Thyroid gland (tissue), 4 donors: ENCODE measurements around the gene CRPPA. TPM values are rescaled to one million over a fixed set of nuclear protein-coding genes. Genes with fewer than 3 reads are reported as not detected.
"Not testable (repeated sequence)": the region's sequence is repeated elsewhere in the genome, so short reads cannot be mapped to it uniquely, and the experiment has no call there.

Source experiments
- DNase-seq, 2 donors: peaks; one replicate each; pipeline ENCODE4 v3.0.0-alpha.2; 2019
- H3K27ac ChIP-seq, 3 donors: fragments of 200-600 bp; sonication (generic); 1 replicate in 2 of 3; 2 replicates in 1 of 3; pipeline ENCODE4 v1.5.1; 2016 to 2019; ENCODE audit warnings: mild to moderate bottlenecking in 1 of 3, moderate library complexity in 1 of 3
- H3K27me3 ChIP-seq: fragments of 200-600 bp; sonication (generic); one replicate; pipeline ENCODE4 v1.5.1; 2019
- H3K36me3 ChIP-seq, 2 donors: fragments of 200-600 bp; sonication (generic); one replicate each; pipeline ENCODE4 v1.5.1; 2016 to 2019
- H3K4me1 ChIP-seq, 2 donors: fragments of 200-600 bp; sonication (generic); one replicate each; pipeline ENCODE4 v1.5.1; 2017 to 2019
- H3K4me3 ChIP-seq, 3 donors: fragments of 200-600 bp; sonication (generic); replicated peaks in 1 of 3; 1 replicate in 2 of 3; 2 replicates in 1 of 3; pipeline ENCODE4 v1.5.1; 2016; ENCODE audit warnings: mild to moderate bottlenecking in 1 of 3
- H3K9me3 ChIP-seq: fragments of 200-600 bp; sonication (generic); one replicate; pipeline ENCODE4 v1.5.1; 2017
- POLR2A ChIP-seq, 2 donors: fragments of 450-650 bp; IDR thresholded peaks; one replicate each; pipeline ENCODE4 v1.6.1; 2017; ENCODE audit warnings: antibody characterized with exemption in 2 of 2, mild to moderate bottlenecking in 2 of 2, moderate library complexity in 1 of 2
- WGBS, 2 donors: methylation state at CpG; one replicate each; pipeline ENCODE4 v1.1.5; 2017; 5-methylcytosine and 5-hydroxymethylcytosine counted together
- intact Hi-C: fragments of 100-400 bp; cut with DNase I; formaldehyde crosslinking; loops from one replicate; pipeline ENCODE4 v1.15.1; 2023
- small RNA-seq: library from RNA; depleted of rRNA; stranded (forward); fragments of <200 nt; gene quantifications from one replicate; pipeline ENCODE3, GENCODE V24; 2016
- total RNA-seq, 4 donors: library from RNA; depleted of rRNA; stranded (reverse); fragments of >200 nt; gene quantifications; one replicate each; pipeline ENCODE4 v1.2.3, GENCODE V29; 2016
- TF ChIP-seq, protein P1 (sequence below), 6 experiments: fragments of 200-600 bp in 3 of 6; fragments of 450-650 bp in 3 of 6; sonication (generic) in 3 of 6; IDR thresholded peaks; one replicate each; pipeline ENCODE4 v1.5.1; 2016 to 2019; ENCODE audit warnings: antibody characterized with exemption in 6 of 6, mild to moderate bottlenecking in 2 of 6, inconsistent platforms in 1 of 6, moderate library complexity in 1 of 6

The CRPPA gene
- total RNA-seq, 4 donors from 2014 or later = 1.5 to 4.0 (median 2.8) TPM

DNA sequence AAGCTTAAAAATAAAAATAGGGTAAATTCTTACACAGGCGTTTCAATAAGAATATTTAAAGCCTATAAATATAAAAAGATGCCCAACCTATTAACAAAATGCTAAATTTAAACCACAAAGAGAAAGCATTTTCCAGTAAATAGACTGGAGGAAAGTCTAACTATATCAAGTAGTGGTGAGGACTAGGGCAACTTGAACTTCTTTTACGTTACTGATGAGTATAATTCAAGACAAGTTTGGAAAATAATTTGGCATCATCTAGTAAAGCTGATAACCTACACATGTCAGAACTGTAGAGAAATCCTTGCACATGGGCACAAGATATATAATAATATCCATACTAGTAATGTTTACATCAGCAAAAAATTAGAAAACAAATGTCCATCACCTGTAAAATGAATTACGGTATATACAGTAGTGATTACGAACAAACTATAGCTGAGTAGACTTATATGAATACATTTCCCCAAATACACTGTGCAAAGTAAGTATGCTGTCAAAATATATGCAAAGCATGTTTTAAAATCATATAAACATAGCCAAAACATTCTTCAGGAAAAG is 27.4 kb downstream of the CRPPA start:
- Histone ChIP-seq H3K27me3 (no peaks in the 10 kb centered on the region), H3K27ac (no peak overlapping the region), H3K36me3 (no peaks in the 10 kb centered on the region), H3K4me1 (no peaks in the 10 kb centered on the region), H3K4me3 (no peak overlapping the region), H3K9me3 (no peaks in the 10 kb centered on the region)
- no peak for DNase-seq
- 96 to 97% methylated on average over 4 of the region's 4 CpGs for WGBS, 2 donors
- TF ChIP-seq POLR2A (IDR thresholded peaks at IDR 0.05) = no peak
- TF ChIP-seq, protein P1, sequence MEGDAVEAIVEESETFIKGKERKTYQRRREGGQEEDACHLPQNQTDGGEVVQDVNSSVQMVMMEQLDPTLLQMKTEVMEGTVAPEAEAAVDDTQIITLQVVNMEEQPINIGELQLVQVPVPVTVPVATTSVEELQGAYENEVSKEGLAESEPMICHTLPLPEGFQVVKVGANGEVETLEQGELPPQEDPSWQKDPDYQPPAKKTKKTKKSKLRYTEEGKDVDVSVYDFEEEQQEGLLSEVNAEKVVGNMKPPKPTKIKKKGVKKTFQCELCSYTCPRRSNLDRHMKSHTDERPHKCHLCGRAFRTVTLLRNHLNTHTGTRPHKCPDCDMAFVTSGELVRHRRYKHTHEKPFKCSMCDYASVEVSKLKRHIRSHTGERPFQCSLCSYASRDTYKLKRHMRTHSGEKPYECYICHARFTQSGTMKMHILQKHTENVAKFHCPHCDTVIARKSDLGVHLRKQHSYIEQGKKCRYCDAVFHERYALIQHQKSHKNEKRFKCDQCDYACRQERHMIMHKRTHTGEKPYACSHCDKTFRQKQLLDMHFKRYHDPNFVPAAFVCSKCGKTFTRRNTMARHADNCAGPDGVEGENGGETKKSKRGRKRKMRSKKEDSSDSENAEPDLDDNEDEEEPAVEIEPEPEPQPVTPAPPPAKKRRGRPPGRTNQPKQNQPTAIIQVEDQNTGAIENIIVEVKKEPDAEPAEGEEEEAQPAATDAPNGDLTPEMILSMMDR (IDR thresholded peaks at IDR 0.05) = no peak
- intact Hi-C loops = no loop called here

DNA sequence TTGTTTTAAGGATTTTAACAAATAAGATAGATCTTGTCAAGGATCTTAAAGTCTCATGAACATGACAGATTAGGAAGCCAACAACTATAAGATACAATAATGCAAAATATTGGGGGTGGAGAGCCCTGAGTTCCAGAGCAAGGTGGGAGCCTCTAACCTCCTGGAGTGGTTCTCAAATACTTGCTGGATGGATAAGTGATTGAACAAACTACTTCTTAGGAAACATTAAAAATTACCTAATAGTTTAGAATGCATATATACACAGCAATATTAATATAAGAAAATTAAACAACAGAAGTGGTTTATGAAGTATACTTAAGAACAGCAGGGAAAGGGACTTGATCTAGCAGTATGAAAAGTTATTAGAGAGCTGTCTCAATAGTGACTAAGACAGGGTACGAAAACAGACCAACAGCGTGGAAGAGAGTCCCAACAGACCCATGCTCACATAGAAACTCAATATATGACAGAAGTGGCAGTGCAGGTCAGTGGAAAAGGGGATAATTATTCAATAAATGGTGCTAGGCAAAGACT is 28.3 kb downstream of the CRPPA start:
- intact Hi-C loops = no loop called here
- WGBS, 2 donors = 97 to 98% methylated on average over 2 of the region's 2 CpGs
- no peak for TF ChIP-seq POLR2A (IDR thresholded peaks at IDR 0.05)
- TF ChIP-seq, protein P1 (IDR thresholded peaks at IDR 0.05) = no peak
- DNase-seq = no peak
- Histone ChIP-seq H3K27me3 (no peaks in the 10 kb centered on the region), H3K9me3 (no peaks in the 10 kb centered on the region), H3K4me1 (no peaks in the 10 kb centered on the region), H3K36me3 (no peaks in the 10 kb centered on the region), H3K27ac (no peak overlapping the region), H3K4me3 (no peak overlapping the region)

GRCh38 chr7:16383786-16384185 is 37.6 kb downstream of the CRPPA start:
- H3K4me1 ChIP-seq, H3K9me3 ChIP-seq, DNase-seq, H3K4me3 ChIP-seq, H3K27me3 ChIP-seq, H3K27ac ChIP-seq, H3K36me3 ChIP-seq, intact Hi-C loops: not testable (repeated sequence)
- WGBS, 2 donors = 98% methylated on average over 18 of the region's 18 CpGs

GRCh38 chr7:16383103-16383502 is 38.2 kb downstream of the CRPPA start:
- H3K4me3 ChIP-seq, DNase-seq, H3K36me3 ChIP-seq, intact Hi-C loops, H3K4me1 ChIP-seq, H3K27ac ChIP-seq, H3K9me3 ChIP-seq, H3K27me3 ChIP-seq: not testable (repeated sequence)
- WGBS, 2 donors = 86% methylated on average over 7 of the region's 7 CpGs; no CpG with 5 or more reads in 1 of the 2 donors

Small RNA genes within 50 kb of the gene (small RNA-seq; reads per million reads assigned to genes)
- not detected for gene AC005014.3

Other genes with a start within 250 kb of the CRPPA start
- gene SOSTDC1, start 44.2 kb upstream of the CRPPA start, total RNA-seq = 1 to 10 TPM in 3 of 4 donors, not detected in 1; 1.1 to 4.6 (median 2.7) TPM
- not detected for gene LRRC72, start 105.3 kb upstream of the CRPPA start, total RNA-seq
- gene ANKMY2, start 224.2 kb upstream of the CRPPA start, total RNA-seq = 10 to 100 TPM; 21.2 to 35.1 (median 23.9) TPM
- gene BZW2, start 224.6 kb upstream of the CRPPA start, total RNA-seq = 10 to 100 TPM; 63.0 to 69.0 (median 66.8) TPM